GM04503 (cell line): ENCODE results near the gene EIF2AK3.
"Not testable (repeated sequence)": the region's sequence is repeated elsewhere in the genome, so short reads cannot be mapped to it uniquely, and the experiment has no call there.

ENCODE experiments used
- DNase-seq: peaks from one replicate; pipeline ENCODE4 v3.0.0-alpha.2; 2012; ENCODE audit warnings: low read depth

EIF2AK3 gene

GRCh38 chr2:88596141-88596830 is 31.0 kb downstream of the EIF2AK3 start:
- no peak for DNase-seq

GRCh38 chr2:88591698-88592097 is 35.6 kb downstream of the EIF2AK3 start:
- DNase-seq: no peak

DNA sequence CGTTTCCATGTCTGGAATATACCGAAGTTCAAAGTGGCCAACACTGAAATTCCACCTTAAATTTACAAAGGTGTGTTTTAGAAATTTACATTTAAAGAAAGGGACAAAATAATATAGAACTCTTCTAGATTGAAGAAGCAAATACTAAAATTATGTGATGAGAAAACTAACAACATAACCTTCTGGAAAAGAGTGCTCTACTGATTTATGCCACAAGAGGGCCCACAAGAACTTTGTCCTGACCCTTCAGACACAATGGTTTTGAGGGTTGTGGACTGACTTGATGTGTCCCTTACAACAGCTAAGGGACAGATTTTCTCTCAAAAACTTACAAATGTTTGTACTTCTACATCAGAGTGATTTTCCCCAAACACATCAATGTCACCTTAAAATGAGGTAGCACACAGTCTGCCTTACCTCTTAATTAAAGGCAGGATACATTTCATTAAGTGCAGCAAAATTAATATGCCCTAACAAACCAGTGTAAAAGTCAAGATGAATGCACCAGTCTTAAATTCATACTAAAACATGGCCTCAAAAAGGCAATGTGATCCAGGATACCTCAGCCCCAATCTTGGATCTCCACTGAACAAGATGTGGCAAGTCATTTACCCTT is 36.2 kb downstream of the EIF2AK3 start:
- DNase-seq: no peak

DNA sequence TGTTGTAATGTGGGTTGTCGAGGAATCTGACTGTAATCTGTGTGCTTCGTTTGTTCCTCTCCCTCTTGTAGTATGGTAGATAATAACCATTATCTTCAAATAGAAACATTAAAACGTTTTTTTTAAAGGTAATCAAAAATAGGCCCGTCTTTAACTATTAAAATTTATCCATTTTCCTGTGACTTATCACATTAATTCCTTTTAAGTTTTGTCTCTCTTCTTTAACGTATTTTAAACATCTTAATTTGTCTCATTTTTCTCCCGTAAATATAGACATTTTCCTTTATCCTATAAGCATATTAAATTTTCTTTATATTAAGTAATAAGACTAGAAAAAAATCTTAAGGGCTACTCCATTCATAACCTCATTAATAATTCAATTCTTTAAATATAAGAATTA is 41.3 kb downstream of the EIF2AK3 start:
- no peak for DNase-seq

DNA sequence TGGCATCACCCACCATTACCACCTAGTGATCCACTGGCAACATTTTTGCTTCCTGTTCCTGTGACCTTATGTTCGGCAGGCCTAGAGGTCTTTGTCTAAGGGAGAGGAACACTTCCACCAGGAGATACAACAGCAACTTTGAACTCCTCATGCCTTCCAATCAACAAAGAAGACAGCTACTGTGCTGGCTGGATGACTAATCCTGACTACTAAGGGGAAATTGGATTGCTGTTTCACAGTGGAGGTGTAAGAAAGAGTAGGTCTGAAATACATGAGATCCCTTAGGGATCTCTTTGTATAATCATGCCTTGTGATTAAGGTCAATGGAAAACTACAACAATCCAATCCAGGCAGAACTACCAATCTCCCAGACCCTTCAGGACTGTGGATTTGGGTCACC is 45.2 kb downstream of the EIF2AK3 start:
- no peak for DNase-seq

GRCh38 chr2:88580088-88580487 is 47.2 kb downstream of the EIF2AK3 start:
- DNase-seq: no peak

DNA sequence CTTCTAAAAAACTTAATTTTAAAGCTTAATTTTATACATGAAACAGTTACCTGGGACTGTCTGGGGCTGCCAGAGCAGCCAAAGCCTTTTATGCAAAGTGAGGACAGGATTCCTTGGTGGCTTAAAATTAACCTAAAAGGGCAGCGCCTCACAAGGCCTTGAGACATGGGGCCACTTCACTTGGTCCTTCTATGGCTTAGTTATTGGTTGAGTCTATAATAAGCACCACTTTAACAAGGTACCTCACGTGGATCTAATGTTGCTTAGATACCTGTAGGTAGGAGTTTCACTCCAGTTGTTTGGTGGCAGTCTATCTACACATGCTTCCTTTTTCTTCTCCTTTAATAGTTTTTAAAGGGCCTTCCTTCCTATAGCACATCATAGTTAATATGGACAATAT is 51.6 kb downstream of the EIF2AK3 start:
- no peak for DNase-seq

DNA sequence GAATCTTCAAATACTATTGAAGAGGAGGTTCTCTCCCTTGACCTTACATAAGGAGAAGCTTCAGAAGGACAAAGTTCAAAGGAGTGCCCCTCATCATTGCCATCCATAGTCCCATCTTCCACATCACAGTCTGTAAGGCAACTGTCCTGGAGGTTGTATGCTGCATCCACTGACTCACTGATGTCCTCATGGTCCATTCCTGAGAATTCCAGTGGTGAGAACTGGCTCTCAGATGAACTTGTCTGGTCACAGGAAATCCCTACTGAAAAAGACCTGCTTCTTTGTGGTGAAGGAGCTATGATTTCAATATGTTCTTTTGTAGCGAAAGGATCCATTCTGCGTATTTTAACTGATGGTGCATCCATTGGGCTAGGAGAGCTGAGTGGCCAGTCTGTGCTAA is 52.2 kb downstream of the EIF2AK3 start:
- DNase-seq: no peak

DNA sequence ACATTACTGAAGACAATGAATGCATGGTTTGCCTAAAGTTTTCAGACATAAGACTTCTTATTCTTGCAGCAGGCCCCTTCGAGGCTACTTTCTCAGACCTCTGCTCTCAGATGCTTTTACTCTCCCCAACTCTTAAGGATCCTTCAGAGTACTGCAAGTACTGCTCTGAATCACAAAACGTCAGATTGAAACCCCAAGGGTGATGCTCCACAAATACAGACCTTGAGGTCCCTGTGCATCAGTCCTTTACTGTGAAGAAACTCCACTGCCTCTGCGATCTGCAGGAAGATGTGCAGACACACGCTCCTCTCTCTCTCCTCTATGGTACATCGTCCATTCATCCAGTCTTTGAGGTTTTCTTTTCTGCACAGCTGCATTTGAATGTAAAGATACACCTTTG is 52.8 kb downstream of the EIF2AK3 start:
- no peak for DNase-seq

- DNase-seq: no peak
Measured at GRCh38 chr2:88568179-88568578, 59.1 kb downstream of the EIF2AK3 start.

DNA sequence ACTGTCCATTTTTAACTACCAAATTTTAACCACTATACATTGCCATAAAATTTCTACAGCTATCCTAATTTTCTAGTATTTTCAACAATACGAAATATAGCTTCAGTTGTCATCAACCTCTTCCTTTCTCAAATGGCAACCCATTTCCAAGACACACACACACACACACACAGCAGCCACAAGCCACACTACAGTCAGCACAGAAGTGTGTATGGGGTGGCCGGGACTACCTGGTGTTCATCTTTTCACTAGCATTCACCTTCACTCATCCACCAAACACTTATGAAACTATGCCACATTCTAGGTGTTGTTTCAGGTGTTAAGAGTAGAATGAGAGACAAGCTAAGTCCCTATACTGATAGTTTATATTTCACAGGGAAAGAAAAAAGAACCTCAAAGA is 62.9 kb downstream of the EIF2AK3 start:
- DNase-seq: no peak

DNA sequence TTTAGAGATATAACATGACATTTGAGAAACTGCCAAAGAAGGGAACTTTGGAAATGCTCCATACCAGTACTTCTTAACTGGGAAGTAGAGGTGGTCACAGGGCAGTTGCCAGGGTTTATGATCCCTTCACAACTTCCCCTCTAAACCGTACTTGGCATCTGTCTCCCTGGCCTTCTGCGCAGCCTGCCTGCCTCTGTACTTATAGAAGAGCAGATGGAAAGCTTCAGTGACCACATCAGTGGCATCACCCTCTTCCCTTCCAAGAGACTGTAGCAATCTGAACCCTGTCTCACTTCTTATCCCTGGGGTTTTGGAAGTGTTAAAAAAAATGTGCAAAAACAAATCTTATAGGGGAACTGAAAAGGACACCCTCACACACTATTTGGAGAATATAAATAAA is 64.1 kb downstream of the EIF2AK3 start:
- DNase-seq: no peak

DNA sequence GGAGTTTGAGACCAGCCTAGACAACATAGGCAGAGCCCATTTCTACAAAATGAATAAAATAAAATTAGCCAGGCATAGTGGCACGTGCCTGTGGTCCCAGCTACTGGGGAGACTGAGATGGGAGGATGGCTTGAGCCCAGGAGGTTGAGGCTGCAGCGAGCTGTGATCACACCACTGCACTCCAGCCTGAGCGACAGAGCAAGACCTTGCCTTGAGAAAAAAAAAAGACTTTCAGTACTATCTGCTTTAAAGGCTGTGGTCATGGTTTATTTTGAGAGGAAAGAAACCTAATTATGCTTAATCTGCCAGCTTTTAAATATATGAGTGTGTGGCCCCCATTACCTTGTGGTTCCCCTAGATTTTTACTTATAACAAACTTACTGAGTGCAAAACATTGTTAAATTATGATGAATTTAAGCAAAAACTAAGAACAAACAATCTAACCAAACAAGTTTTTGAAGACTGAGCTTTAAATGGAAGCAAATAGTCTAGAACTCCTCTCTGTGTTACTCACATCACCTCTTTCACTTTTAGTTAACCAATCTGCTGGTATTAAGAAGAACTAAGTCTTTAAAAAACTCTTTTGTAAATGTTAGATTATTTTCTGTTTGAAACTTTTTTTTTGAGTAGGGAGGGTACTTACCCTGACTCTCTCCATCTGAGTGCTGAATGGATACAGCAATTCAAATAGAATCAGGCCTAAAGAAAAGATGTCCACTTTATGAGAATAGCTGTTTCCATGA is 65.4 kb downstream of the EIF2AK3 start:
- DNase-seq: no peak

DNA sequence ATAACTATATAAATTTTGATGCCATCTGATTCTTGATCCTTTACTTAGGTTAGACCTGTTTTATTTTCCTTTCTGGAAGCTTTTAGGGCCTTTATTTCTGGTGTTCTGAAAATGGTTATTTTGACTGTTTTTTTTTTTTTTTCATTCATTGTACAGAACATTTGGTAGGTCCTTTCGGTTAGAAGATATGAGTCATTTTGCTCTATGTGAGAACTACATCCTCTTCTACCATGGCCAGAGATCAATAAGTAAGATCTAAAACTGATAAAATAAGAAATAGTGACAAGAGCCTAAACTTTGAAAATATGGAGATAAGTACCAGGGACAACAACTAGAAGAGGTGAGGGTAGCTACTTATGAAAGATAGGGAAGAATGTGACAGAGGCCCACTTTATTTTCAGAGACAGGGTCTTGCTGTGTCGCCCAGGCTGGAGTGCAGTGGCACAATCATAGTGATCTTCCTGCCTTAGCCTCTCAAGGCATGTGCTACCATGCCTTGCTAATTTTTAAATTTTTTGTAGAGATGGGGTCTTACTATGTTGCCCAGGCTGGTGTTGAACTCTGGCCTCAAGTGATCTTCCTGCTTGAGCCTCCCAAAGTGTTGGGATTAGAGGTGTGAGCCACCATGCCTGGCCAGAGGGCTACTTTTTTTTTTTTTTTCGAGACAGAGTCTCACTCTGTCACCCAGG is 66.5 kb downstream of the EIF2AK3 start:
- DNase-seq: no peak

DNA sequence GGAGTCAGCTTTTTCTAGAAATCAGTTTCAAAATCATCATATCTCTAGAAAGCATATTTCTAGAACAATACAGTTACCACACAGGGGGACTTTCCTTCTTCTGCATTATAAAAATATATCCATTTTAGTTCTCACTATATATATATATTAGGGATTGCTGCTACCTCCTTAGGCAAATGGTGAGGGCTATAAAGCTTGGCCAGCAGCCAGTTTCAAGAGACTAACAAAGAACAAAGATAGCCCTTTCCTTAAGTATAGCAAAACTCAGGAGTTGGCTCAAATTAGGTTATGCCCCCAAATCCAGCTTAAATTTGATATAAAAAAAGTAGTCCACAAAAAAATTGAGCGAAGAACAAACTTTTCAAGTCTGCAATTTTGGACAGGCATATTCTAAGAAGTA is 70.0 kb downstream of the EIF2AK3 start:
- DNase-seq: no peak

DNA sequence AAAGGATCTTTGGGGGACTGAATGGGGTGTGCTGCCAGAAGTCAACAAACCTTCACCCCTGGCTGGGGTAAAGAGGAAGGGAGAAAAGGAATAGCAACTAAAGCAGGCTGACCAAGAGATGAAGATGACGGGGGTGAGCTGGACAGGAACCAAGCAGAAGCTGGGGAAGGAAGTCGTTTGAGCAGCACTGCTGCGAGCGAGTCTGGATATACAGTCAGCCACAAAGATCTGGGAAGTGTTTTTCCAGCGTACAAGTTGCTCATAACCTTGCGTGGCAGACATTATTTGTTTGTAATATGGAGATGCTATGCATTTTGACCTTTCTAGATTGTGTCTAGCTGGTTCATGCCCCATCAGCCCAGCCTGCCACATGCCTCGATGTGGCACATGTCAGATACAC is 71.2 kb downstream of the EIF2AK3 start:
- DNase-seq: no peak

DNA sequence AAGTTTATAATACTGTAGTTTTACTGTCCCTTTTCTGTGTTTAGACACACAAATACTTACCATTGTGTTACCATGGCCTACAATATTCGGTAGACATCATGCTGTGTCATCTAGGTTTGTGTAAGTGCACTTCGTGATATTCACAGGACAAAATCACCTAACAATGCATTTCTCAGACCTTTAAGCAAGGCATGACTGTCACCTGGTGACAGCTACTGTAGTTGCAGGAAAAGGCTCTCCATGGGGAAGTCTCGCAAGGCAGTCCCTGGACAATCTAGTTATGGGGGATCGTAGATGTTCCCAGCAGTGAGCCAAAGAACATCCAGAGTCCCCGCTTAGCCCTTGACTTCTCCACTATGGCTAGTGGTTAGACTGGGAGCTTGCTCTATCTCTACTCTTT is 73.1 kb downstream of the EIF2AK3 start:
- DNase-seq: no peak

- DNase-seq: no peak
Measured at GRCh38 chr2:88549616-88550292, 77.5 kb downstream of the EIF2AK3 start.

DNA sequence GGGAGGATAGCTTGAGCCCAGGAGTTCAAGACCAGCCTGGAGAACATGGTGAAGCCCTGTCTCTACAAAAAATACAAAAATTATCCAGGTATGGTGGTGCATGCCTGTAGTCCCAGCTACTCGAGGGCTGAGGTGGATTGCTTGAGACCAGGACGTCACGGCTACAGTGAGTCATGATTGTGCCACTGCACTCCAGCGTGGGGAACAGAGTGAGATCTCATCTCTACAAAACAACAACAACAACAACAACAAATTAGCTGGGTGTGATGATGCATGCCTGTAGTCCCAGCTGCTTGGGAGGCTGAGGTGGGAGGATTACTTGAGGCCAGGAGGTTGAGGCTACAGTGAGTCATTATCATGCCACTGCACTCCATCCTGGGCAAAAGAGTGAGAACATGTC is 81.0 kb downstream of the EIF2AK3 start:
- DNase-seq: not testable (repeated sequence)

GRCh38 chr2:88545118-88545517 is 82.1 kb downstream of the EIF2AK3 start:
- DNase-seq: no peak

DNA sequence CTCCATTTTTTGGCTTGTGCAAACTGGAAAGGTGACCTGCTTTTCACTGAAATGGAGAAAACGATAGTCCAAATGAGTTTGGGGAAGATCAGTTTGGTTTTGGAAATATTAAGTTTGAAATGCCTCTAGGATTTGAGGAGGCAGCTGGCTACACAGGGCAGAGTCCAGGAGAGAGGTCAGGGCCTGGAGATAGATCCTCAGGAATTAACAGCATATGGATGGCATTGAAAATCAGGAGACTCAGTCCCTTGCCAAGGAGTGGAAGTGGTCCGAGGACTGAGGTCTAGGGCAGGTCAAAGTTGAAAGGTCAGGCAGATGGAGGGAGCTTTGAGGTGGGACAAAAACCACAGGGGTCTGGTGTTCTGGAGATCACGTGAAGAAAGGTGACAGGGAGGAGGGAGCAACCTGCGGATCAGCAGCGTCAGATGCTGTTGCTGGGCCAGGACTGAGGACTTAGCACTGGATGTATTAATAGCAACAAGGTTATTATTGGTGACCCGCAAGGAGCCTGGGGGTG is 83.7 kb downstream of the EIF2AK3 start:
- no peak for DNase-seq

- no peak for DNase-seq
Measured at GRCh38 chr2:88542668-88543067, 84.6 kb downstream of the EIF2AK3 start.
